RWPE1 (cell line): ENCODE results near the gene DENND5A.
"Not testable (repeated sequence)": the region's sequence is repeated elsewhere in the genome, so short reads cannot be mapped to it uniquely, and the experiment has no call there.

ENCODE experiments used
- CTCF ChIA-PET: fragments of 350-600 bp; sonication (Branson Sonifier 250); formaldehyde crosslinking; extraction: SDS; loops from one replicate; lab custom pipeline; 2021; lab: Yijun Ruan, JAX
- POLR2A ChIA-PET: fragments of 400-600 bp; formaldehyde crosslinking; extraction: SDS; loops from one replicate; lab custom pipeline; 2020; ENCODE audit warnings: antibody characterized with exemption; ENCODE audit not compliant: low non-redundant PET; lab: Yijun Ruan, JAX
- DNase-seq: peaks from one replicate; pipeline ENCODE4 v3.0.0; 2012; ENCODE audit warnings: low spot score
- H3K27ac ChIP-seq: fragments of 450-650 bp; 2 replicates; pipeline ENCODE4 v1.5.1; 2017
- TF ChIP-seq, protein P1 (sequence below): fragments of 450-650 bp; conservative IDR thresholded peaks from 2 replicates; pipeline ENCODE4 v1.5.1; 2017; ENCODE audit warnings: low read depth, mild to moderate bottlenecking

Gene DENND5A

DNA sequence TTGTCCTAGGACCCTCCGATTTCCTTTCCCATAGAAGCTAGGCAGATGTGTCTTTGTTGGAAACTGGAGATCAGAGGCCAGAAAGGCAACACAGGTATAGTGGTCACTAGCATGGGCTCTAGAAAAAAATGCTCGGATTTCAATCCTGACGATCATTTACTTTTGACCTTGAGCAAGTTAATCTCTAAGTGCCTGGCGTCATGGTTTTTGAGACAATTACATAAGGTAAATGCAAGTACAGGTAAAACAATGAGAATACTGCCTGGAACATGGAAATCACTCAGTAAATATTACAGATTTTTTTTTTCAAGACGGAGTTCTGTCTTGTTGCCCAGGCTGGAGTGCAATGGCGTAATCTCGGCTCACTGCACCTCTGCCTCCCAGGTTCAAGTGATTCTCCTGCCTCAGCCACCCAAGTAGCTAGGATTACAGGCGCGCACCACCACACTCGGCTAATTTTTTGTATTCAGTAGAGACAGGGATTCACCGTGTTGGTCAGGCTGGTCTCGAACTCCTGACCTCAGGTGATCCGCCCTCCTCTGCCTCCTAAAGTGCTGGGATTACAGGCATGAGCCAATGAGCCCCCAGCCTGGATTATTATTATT, 1.1 kb upstream of the DENND5A start:
- ChIA-PET POLR2A (no interaction called here), CTCF (no interaction called here)
- TF ChIP-seq, protein P1, sequence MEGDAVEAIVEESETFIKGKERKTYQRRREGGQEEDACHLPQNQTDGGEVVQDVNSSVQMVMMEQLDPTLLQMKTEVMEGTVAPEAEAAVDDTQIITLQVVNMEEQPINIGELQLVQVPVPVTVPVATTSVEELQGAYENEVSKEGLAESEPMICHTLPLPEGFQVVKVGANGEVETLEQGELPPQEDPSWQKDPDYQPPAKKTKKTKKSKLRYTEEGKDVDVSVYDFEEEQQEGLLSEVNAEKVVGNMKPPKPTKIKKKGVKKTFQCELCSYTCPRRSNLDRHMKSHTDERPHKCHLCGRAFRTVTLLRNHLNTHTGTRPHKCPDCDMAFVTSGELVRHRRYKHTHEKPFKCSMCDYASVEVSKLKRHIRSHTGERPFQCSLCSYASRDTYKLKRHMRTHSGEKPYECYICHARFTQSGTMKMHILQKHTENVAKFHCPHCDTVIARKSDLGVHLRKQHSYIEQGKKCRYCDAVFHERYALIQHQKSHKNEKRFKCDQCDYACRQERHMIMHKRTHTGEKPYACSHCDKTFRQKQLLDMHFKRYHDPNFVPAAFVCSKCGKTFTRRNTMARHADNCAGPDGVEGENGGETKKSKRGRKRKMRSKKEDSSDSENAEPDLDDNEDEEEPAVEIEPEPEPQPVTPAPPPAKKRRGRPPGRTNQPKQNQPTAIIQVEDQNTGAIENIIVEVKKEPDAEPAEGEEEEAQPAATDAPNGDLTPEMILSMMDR = no peak
- no peak for DNase-seq
- no peak overlapping the region for H3K27ac ChIP-seq

DNA sequence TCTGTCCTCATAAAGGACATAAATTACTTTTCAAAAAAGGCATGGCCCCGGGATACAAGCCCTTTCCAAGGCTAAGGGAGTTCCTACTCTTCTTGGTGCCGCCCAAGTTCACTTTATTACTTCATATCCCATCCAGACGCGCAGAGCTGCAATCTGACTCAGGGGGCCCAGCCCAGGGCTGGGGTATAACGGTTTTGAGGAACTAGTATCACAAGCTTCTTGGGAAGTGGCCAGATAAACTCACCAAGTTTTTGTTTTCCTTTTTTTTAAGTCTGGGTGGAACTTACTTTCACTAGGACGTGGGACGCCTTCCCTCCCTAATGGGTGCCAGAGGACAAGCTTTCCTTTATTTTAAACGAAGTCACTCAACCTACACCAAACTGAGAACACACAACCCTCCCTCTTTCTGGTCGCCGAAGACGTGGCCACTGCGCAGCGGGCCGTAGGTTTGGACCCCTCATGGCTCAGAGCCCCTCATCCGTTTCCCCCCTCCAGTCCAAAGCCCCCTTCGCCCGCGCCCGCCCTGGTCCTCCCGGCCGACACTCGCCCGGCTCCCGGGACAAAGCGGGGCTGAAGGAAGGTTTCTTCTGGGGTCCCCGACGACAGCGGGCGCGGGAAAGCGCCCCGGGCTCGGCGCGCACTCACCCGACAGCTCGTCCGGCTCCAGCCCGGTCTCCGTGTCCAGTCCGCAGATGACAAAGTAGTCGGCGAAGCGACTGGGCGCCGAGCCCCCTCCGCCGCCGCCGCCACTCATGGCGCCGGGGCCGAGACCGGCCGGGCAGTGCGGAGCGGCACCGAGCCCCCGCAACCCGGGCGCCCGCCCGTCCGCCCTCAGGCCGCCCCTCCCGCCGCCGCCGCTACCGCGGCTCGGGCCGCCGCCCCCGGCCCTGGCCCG, 587 bp downstream of the DENND5A start:
- peak overlapping the region; percentile 86 for H3K27ac ChIP-seq
- ChIA-PET CTCF (interaction anchor here (0.6 to 0.7 kb wide), 3 partner anchors 353 to 813 kb away, joined by 3 to 5 read pairs (median 4); no protein-coding TSS in a partner anchor), POLR2A (interaction anchor here (0.6 to 0.7 kb wide), 2 partner anchors 9 to 121 kb away, joined by 3 to 4 read pairs; no protein-coding TSS in a partner anchor)
- TF ChIP-seq, protein P1 = no peak
- peak; percentile 43 for DNase-seq

DNA sequence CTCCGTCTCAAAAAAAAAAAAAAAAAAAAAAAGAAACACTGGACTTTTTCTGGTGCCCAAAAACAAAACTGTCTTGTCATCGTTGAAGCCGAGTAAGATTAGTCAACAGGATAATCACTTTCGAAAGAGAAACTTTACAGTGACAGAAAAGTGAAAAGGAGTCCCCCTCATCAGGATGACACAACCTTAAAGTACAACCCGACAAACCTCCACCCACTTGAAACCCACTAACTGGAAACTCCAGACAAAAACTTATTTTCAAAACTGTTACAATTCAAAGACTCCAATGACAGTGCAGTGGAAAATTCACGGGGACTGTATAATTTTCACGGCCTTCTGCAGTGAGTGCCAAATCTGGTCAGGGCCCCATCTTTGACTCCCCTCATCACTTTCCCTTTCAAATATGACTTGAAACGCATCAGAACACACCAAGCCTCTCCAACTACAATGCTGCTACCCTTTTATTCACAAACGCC, 1.3 kb downstream of the DENND5A start:
- DNase-seq = peak; percentile 28
- ChIA-PET POLR2A (interaction anchor here (0.7 kb wide), 1 partner anchor 9 kb away, joined by 3 read pairs; no protein-coding TSS in a partner anchor), CTCF (no interaction called here)
- TF ChIP-seq, protein P1 = no peak
- H3K27ac ChIP-seq = peak overlapping the region; percentile 86

DNA sequence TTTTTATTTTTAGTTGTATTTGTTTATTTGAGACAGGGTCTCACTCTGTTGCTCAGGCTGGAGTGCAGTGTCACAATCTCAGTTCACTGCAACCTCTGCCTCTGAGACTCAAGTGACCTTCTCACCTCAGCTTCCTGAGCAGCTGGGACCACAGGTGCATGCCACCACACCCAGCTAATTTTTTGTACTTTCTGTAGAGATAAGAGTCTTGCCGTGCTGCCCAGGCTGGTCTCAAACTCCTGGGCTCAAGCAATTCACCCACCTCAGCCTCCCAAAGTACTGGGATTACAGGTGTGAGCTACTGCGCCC, 4.4 kb downstream of the DENND5A start:
- CTCF ChIA-PET = interaction anchor here (1.0 kb wide), 1 partner anchor 1041 kb away, joined by 4 read pairs; no protein-coding TSS in a partner anchor
- not testable (repeated sequence) for H3K27ac ChIP-seq, DNase-seq
- POLR2A ChIA-PET = interaction anchor here (0.5 kb wide), 1 partner anchor 50 kb away, joined by 4 read pairs; no protein-coding TSS in a partner anchor

DNA sequence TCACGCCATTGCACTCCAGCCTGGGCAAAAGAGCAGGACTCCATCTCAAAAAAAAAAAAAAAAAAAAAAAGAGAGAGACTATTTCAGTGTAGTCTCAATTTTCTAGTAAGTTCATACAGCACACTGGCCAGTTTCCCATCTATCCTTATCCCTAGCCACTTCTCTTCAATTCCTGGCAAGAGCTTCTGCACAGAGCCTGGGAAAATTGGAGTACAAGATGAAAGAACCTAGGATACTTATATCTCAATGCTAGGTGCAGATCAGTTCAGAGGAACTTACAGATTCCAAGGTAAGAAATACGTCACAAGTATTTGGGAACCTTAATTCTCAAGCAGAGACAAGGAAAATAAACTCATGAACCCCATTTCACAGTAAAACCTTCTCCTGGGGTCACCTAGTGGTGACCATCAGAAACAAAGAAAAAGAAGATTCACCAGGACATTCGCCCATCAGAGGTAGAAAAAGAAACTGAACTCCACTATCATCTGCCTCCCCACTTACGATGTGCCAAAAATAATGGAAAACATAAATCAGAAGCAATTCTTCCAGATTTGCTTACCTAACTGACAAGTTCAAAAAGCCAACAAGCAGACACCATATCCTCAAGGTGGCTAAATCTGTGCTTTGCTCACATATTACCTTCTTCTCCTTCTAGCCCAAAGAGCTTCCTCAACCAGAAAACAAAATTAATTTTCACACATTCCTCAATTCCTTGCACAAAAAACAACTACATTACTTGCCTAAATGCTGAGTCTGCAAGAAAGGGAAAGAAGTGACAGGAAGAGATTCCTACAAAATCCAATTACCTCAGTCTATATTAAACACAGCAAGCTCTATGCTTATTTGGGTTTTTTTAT, 4.9 kb downstream of the DENND5A start:
- TF ChIP-seq, protein P1 = peak; percentile 26
- no peak overlapping the region for H3K27ac ChIP-seq
- CTCF ChIA-PET = interaction anchor here (0.6 kb wide), 1 partner anchor 148 kb away, joined by 4 read pairs; no protein-coding TSS in a partner anchor
- no peak for DNase-seq
- POLR2A ChIA-PET = interaction anchor here (0.5 kb wide), 1 partner anchor 50 kb away, joined by 4 read pairs; no protein-coding TSS in a partner anchor

DNA sequence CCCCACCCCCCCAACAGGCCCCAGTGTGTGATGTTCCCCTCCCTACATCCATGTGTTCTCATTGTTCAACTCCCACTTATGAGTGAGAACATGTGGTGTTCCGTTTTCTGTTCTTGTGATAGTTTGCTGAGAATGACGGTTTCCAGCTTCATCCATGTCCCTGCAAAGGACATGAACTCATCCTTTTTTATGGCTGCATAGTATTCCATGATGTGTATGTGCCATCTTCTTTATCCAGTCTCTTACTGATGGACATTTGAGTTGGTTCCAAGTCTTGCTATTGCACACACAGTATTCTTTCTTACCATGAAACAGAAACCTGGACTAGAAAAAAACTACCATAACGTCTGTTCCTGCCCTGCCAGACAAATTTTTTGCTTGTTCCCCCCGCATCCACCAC, 6.9 kb downstream of the DENND5A start:
- CTCF ChIA-PET, POLR2A ChIA-PET, DNase-seq, H3K27ac ChIP-seq: not testable (repeated sequence)

DNA sequence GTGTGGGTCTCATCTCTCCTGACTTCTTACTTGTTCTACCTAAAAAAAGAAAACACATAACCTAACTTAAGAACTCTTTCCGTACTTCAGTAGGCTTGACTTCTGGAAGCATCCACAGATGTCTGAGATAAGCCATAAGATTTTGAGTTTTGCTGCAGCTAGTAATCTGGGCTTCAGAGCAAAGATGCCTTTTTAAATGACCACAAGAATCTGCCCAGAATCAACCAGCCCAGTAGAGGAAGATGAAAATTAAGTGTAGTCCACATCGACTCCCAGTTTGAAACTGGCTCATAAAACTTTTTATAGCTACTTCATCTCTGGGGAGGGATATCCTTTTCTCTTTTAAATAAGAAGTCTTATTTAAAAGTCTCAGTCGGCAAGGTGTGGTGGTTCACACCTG, 10.7 kb downstream of the DENND5A start:
- TF ChIP-seq, protein P1 = no peak
- ChIA-PET CTCF (no interaction called here), POLR2A (no interaction called here)
- no peak for DNase-seq
- no peak overlapping the region for H3K27ac ChIP-seq
